H9 (cell line): Measurements from ENCODE around the gene DCHS2. TPM values are rescaled to one million over a fixed set of nuclear protein-coding genes. Genes with fewer than 3 reads are reported as not detected.

Source experiments
- DNase-seq: peaks from one replicate; pipeline ENCODE4 v3.0.0-alpha.2; 2017
- H2AFZ ChIP-seq: one replicate; pipeline ENCODE4 v1.6.1; 2013; ENCODE audit warnings: mild to moderate bottlenecking, low read length, control low read depth, moderate library complexity
- H2AK5ac ChIP-seq: 2 replicates; pipeline ENCODE4 v1.6.1; 2013; ENCODE audit warnings: low read length, control low read depth, mixed read lengths; ENCODE audit not compliant: insufficient read length
- H2BK120ac ChIP-seq: one replicate; pipeline ENCODE4 v1.6.1; 2013; ENCODE audit warnings: low read depth, mild to moderate bottlenecking, low read length, control low read depth, inconsistent platforms; ENCODE audit not compliant: poor library complexity, severe bottlenecking
- H2BK12ac ChIP-seq: 2 replicates; pipeline ENCODE4 v1.6.1; 2013; ENCODE audit warnings: low read length, control low read depth, mixed read lengths, low read depth; ENCODE audit not compliant: insufficient read length
- H2BK15ac ChIP-seq: 2 replicates; pipeline ENCODE4 v1.6.1; 2013; ENCODE audit warnings: low read depth, low read length, control low read depth
- H2BK20ac ChIP-seq: one replicate; pipeline ENCODE4 v1.6.1; 2013; ENCODE audit warnings: low read depth, mild to moderate bottlenecking, low read length, control low read depth, inconsistent platforms; ENCODE audit not compliant: poor library complexity, severe bottlenecking
- H2BK5ac ChIP-seq: 2 replicates; pipeline ENCODE4 v1.6.1; 2013; ENCODE audit warnings: low read length, control low read depth, mixed read lengths; ENCODE audit not compliant: insufficient read length
- H3K14ac ChIP-seq: 2 replicates; pipeline ENCODE4 v1.6.1; 2013; ENCODE audit warnings: low read length, control low read depth; ENCODE audit not compliant: insufficient read depth
- H3K18ac ChIP-seq: 2 replicates; pipeline ENCODE4 v1.6.1; 2013; ENCODE audit warnings: low read depth, mild to moderate bottlenecking, mixed read lengths, low read length, control low read depth; ENCODE audit not compliant: insufficient read length
- H3K23ac ChIP-seq: 2 replicates; pipeline ENCODE4 v1.6.1; 2013; ENCODE audit warnings: low read length, control low read depth, mixed read lengths, low read depth; ENCODE audit not compliant: insufficient read length
- H3K23me2 ChIP-seq: 2 replicates; pipeline ENCODE4 v1.6.1; 2013; ENCODE audit warnings: low read depth, mild to moderate bottlenecking, mixed read lengths, low read length, control low read depth; ENCODE audit not compliant: insufficient read length, poor library complexity, severe bottlenecking
- H3K27ac ChIP-seq: 2 replicates; pipeline ENCODE4 v1.5.1; 2013; ENCODE audit warnings: low read length, control low read depth, mixed read lengths, low read depth; ENCODE audit not compliant: insufficient read length
- H3K27me3 ChIP-seq: 2 replicates; pipeline ENCODE4 v1.6.1; 2013; ENCODE audit warnings: low read length, control low read depth, inconsistent platforms; ENCODE audit not compliant: insufficient read depth
- H3K4ac ChIP-seq: 2 replicates; pipeline ENCODE4 v1.6.1; 2013; ENCODE audit warnings: low read depth, mild to moderate bottlenecking, control low read depth, inconsistent platforms, low read length, moderate library complexity
- H3K4me1 ChIP-seq: 2 replicates; pipeline ENCODE4 v1.6.1; 2013; ENCODE audit warnings: low read length, control low read depth, inconsistent platforms; ENCODE audit not compliant: insufficient read depth
- H3K4me2 ChIP-seq: 2 replicates; pipeline ENCODE4 v1.6.1; 2013; ENCODE audit warnings: low read length, control low read depth, mixed read lengths; ENCODE audit not compliant: insufficient read length, insufficient read depth
- H3K56ac ChIP-seq: 2 replicates; pipeline ENCODE4 v1.6.1; 2013; ENCODE audit warnings: low read depth, mild to moderate bottlenecking, mixed read lengths, low read length, control low read depth; ENCODE audit not compliant: insufficient read length
- H3K79me1 ChIP-seq: 2 replicates; pipeline ENCODE4 v1.6.1; 2013; ENCODE audit warnings: low read depth, mild to moderate bottlenecking, moderate library complexity, low read length, control low read depth, inconsistent platforms; ENCODE audit not compliant: insufficient read depth, poor library complexity, severe bottlenecking
- H3K79me2 ChIP-seq: 2 replicates; pipeline ENCODE4 v1.6.1; 2013; ENCODE audit warnings: low read length, control low read depth, inconsistent platforms; ENCODE audit not compliant: insufficient read depth
- H3K9ac ChIP-seq: 2 replicates; pipeline ENCODE4 v1.6.1; 2013; ENCODE audit warnings: low read length, control low read depth, mixed read lengths; ENCODE audit not compliant: insufficient read length; ENCODE audit errors: extremely low read depth
- H3K9me3 ChIP-seq: one replicate; pipeline ENCODE4 v1.6.1; 2013; ENCODE audit warnings: low read depth, low read length, inconsistent platforms; ENCODE audit not compliant: control insufficient read depth
- H3T11ph ChIP-seq: one replicate; pipeline ENCODE4 v1.6.1; 2013; ENCODE audit warnings: mild to moderate bottlenecking, low read length, control low read depth, inconsistent platforms
- H4K20me1 ChIP-seq: one replicate; pipeline ENCODE4 v1.6.1; 2013; ENCODE audit not compliant: control insufficient read depth, insufficient read length, insufficient read depth
- H4K5ac ChIP-seq: 2 replicates; pipeline ENCODE4 v1.6.1; 2013; ENCODE audit warnings: low read depth, mild to moderate bottlenecking, mixed read lengths, low read length, control low read depth; ENCODE audit not compliant: insufficient read length
- H4K8ac ChIP-seq: replicated peaks from 2 replicates; pipeline ENCODE4 v1.6.1; 2013; ENCODE audit warnings: low read length, control low read depth, mixed read lengths, low read depth; ENCODE audit not compliant: insufficient read length
- H4K91ac ChIP-seq: 2 replicates; pipeline ENCODE4 v1.6.1; 2013; ENCODE audit warnings: low read depth, mild to moderate bottlenecking, moderate library complexity, mixed read lengths, low read length, control low read depth; ENCODE audit not compliant: insufficient read length
- H3K27ac Mint-ChIP-seq, 3 experiments: 2 replicates in 2 of 3; 3 replicates in 1 of 3; pipeline ENCODE4 v1.8.0; 2020 to 2021; ENCODE audit warnings: mixed read lengths in 3 of 3, mild to moderate bottlenecking in 1 of 3, moderate library complexity in 1 of 3
- H3K27me3 Mint-ChIP-seq: 2 replicates; pipeline ENCODE4 v1.8.0; 2021; ENCODE audit warnings: low read depth, mild to moderate bottlenecking, moderate library complexity, mixed read lengths
- H3K36me3 Mint-ChIP-seq, 3 experiments: 2 replicates in 2 of 3; 3 replicates in 1 of 3; pipeline ENCODE4 v1.8.0; 2020 to 2021; ENCODE audit warnings: low read depth in 3 of 3, mixed read lengths in 3 of 3; ENCODE audit not compliant: insufficient read depth in 1 of 3
- H3K4me1 Mint-ChIP-seq, 2 experiments: 2 replicates each; pipeline ENCODE4 v1.8.0; 2020; ENCODE audit warnings: mixed read lengths in 2 of 2
- H3K4me3 Mint-ChIP-seq, 2 experiments: 2 replicates in 1 of 2; 3 replicates in 1 of 2; pipeline ENCODE4 v1.8.0; 2020 to 2021; ENCODE audit warnings: mild to moderate bottlenecking in 2 of 2, mixed read lengths in 2 of 2, moderate library complexity in 1 of 2
- H3K9me3 Mint-ChIP-seq, 2 experiments: 2 replicates in 1 of 2; 3 replicates in 1 of 2; pipeline ENCODE4 v1.8.0; 2020; ENCODE audit warnings: mild to moderate bottlenecking in 2 of 2, mixed read lengths in 2 of 2, moderate library complexity in 1 of 2
- WGBS: extraction: QIAGEN DNeasy Blood & Tissue Kit; methylation state at CpG from one replicate; pipeline ENCODE4 v1.1.7; 2013; ENCODE audit warnings: missing lambda C conversion rate, low lambda C conversion rate, mixed read lengths; ENCODE audit not compliant: insufficient read length; ENCODE audit errors: extremely low coverage; 5-methylcytosine and 5-hydroxymethylcytosine counted together
- total RNA-seq: library from RNA; stranded (reverse); gene quantifications from 2 replicates; pipeline ENCODE4 v1.2.1, GENCODE V29; 2021
- TF ChIP-seq, protein P1 (sequence below): fragments of 200-600 bp; sonication (generic); conservative IDR thresholded peaks from 3 replicates; pipeline ENCODE4 v1.8.0; 2021; ENCODE audit warnings: antibody characterized with exemption, mild to moderate bottlenecking

DCHS2 gene
- total RNA-seq, 1 experiment from 2014 or later, result 0.57 TPM

DNA sequence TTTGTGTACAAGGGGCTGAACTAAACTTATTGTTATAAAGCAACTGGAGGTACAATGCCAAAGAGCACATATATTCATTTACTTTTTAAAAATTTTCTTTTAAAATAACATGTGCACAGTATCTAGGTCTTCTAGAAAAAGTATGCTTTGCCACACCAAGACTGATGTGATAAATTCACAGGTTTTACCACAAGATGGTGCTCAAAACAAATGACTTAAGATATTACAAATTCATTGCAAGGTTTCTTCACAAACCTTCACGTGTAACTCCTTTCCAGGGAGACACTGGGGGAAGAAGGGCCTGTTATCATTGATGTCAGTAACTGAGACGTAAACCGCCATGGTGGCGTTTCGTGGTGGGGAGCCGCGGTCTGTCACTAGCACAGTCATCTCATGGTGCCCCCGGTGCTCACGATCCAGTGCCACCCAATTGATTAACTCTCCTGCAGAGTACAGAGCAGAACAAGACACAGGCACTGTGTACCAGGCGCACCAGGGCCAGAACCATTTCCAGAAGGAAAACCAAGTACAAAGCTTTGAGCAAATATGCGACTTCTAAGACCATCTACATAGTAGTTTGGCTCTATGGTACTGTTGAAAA lies 162.2 kb downstream of the DCHS2 start:
- no peaks in the 10 kb centered on the region for H4K20me1 ChIP-seq
- no peak overlapping the region for H3T11ph ChIP-seq
- Mint-ChIP-seq H3K27me3 (no peaks in the 10 kb centered on the region), H3K36me3 (no peaks in the 10 kb centered on the region), H3K27ac (no peak overlapping the region), H3K9me3 (no peaks in the 10 kb centered on the region), H3K4me1 (peaks cover 2 to 3% of the 10 kb centered on the region in 2 experiments), H3K4me3 (no peak overlapping the region)
- H4K5ac ChIP-seq, result no peak overlapping the region
- H2BK20ac ChIP-seq, result no peak overlapping the region
- no peaks in the 10 kb centered on the region for H3K27me3 ChIP-seq
- H3K23ac ChIP-seq, result no peak overlapping the region
- H3K14ac ChIP-seq, result no peak overlapping the region
- peaks cover 8% of the 10 kb centered on the region for H3K23me2 ChIP-seq
- no peaks in the 10 kb centered on the region; the same call in 1 of the 2 replicates for H3K4me1 ChIP-seq
- no peak overlapping the region for H3K4me2 ChIP-seq
- no peaks in the 10 kb centered on the region for H3K79me1 ChIP-seq
- H3K4ac ChIP-seq, result no peak overlapping the region
- no CpG with 5 or more reads among the region's 11 CpGs for WGBS
- no peak overlapping the region for H2BK120ac ChIP-seq
- no peak overlapping the region for H2BK12ac ChIP-seq
- no peak overlapping the region for H2BK5ac ChIP-seq
- no peak overlapping the region for H3K9ac ChIP-seq
- H4K91ac ChIP-seq, result no peak overlapping the region
- no peak overlapping the region for H4K8ac ChIP-seq
- no peak overlapping the region for H2AFZ ChIP-seq
- H3K27ac ChIP-seq, result no peak overlapping the region
- no peak overlapping the region for H3K18ac ChIP-seq
- TF ChIP-seq, protein P1, sequence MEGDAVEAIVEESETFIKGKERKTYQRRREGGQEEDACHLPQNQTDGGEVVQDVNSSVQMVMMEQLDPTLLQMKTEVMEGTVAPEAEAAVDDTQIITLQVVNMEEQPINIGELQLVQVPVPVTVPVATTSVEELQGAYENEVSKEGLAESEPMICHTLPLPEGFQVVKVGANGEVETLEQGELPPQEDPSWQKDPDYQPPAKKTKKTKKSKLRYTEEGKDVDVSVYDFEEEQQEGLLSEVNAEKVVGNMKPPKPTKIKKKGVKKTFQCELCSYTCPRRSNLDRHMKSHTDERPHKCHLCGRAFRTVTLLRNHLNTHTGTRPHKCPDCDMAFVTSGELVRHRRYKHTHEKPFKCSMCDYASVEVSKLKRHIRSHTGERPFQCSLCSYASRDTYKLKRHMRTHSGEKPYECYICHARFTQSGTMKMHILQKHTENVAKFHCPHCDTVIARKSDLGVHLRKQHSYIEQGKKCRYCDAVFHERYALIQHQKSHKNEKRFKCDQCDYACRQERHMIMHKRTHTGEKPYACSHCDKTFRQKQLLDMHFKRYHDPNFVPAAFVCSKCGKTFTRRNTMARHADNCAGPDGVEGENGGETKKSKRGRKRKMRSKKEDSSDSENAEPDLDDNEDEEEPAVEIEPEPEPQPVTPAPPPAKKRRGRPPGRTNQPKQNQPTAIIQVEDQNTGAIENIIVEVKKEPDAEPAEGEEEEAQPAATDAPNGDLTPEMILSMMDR, result peak; percentile 60
- no peak overlapping the region for H3K56ac ChIP-seq
- no peak overlapping the region for H2AK5ac ChIP-seq
- H3K79me2 ChIP-seq, result no peaks in the 10 kb centered on the region
- H3K9me3 ChIP-seq, result no peaks in the 10 kb centered on the region
- no peak overlapping the region for H2BK15ac ChIP-seq
- DNase-seq, result no peak
